ENCODE results near the gene KPNA1.

The KPNA1 gene

DNA sequence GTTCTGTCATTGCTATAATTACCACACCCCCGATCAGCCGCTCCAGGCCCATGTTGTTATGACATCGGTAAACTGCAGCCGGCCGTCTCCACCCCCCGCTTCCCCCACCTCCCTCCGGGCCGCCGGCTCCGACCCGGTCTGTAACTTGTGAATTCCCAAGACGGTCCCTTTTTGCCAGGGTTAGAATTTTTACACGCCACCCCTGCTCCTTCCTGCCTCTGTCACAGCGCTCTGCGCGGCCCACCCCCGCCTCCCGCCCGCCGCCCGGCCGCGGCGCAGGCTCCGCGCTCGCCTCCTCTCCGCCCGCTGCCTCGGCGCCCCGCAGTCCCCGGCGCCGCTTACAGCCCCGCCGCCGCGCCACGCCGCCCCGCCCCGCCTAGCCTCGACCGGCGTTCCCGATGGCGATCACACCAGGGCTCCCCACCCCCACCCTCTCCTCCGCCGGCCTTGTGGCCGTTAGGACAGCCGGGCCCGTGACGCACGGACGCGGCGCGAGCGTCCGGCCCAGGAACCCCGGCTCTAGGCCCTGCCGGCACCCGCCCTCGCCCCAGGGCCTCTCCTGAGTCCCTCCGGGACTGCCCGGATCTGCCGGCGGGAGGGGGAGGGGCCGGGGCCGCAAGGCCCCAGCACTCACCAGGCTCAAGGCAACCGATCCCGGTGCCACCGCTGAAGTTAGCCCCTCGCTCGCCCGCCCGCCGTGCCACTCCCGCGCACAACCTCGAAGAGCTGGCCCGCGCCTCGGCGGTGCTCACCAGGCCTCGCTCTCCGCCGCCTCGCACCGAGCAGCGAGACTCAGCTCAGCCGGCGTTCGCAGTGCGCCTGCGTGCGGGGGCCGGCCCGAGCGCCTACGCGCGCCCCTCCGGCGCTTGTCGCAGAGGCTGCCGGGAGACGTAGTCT lies at the start of gene KPNA1:
Gene KPNA1, minus strand, starts transcription at position 817 of the 897 bp plus-strand sequence. CDS start 18,374 bp downstream, outside the sequence.
- no peak for TF ChIP-seq GATA1 (IDR thresholded peaks at IDR 0.05; ENCODE audit: low read depth, low read length)
- TF ChIP-seq POLR2A (IDR thresholded peaks at IDR 0.05; ENCODE audit: low read length) = peak; percentile 95

GRCh38 chr3:122564155-122564912 lies 49.6 kb upstream of the KPNA1 start, which contains the start of the genes DTX3L and PARP9:
DTX3L (plus strand) TSS chr3:122564338; CDS start chr3:122564427, 89 bp downstream.
PARP9 (minus strand) TSS chr3:122564300; CDS start chr3:122559620, 4,680 bp downstream.
- peak; percentile 91 to 93 for DNase-seq
- TF ChIP-seq GATA1 (IDR thresholded peaks at IDR 0.05; ENCODE audit: low read depth, low read length) = no peak
- peak; percentile 82 for TF ChIP-seq POLR2A (IDR thresholded peaks at IDR 0.05; ENCODE audit: low read length)

More for the DNA sequence above, at the start of gene KPNA1:
- DNase-seq = peak; percentile 94 to 96

GRCh38 chr3:122563717-122564025 lies 48.9 kb upstream of the KPNA1 start:
- peak; percentile 44 to 65 for DNase-seq
- TF ChIP-seq GATA1 (IDR thresholded peaks at IDR 0.05; ENCODE audit: low read depth, low read length) (no peak), POLR2A (IDR thresholded peaks at IDR 0.05; ENCODE audit: low read length) (no peak)

DNA sequence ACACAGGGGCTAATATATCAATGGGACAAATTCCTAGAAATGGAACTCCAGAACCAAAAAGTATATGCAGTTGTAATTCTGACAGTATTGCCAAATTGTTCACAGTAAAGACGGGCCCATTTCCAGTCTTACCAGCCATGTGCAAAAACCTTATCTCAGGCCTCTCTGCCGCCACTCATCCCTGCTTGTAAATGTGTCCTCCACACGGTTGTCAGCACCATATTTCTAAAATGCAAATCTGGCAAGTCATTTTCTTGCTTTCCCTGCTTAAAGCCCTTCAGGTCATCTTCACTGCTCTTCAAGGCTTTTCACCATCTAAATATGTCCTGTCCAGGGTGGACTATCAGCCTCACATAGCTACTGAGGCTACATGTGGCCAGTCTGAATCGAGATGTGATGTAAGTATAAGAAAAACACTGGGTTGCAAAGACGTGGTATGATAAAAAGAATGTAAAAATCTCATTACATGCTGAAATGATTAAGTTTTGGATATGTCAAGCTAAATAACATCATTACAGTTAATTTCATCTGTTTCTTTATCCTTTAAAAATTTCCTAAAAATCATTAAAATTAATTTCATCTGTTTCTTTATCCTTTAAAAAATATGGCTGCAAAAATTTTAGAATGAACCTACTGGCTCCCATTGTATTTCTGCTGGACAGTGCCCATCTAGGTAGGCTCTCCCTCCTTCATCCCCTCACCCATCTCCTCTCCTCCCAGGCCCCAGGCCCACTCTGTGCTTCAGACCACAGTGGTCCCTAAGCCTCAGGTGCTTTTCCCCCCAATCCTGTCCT lies 48.4 kb upstream of the KPNA1 start:
- peak; percentile 44 to 45 for DNase-seq
- TF ChIP-seq POLR2A (IDR thresholded peaks at IDR 0.05; ENCODE audit: low read length) = no peak
- TF ChIP-seq GATA1 (IDR thresholded peaks at IDR 0.05; ENCODE audit: low read depth, low read length) = no peak

GRCh38 chr3:122560680-122561079 lies 45.9 kb upstream of the KPNA1 start:
- TF ChIP-seq POLR2A (IDR thresholded peaks at IDR 0.05; ENCODE audit: low read length) (no peak), GATA1 (IDR thresholded peaks at IDR 0.05; ENCODE audit: low read depth, low read length) (no peak)
- peak; percentile 52 to 71 for DNase-seq

GRCh38 chr3:122559906-122560305 lies 45.2 kb upstream of the KPNA1 start:
- no peak for DNase-seq
- TF ChIP-seq POLR2A (IDR thresholded peaks at IDR 0.05; ENCODE audit: low read length) (no peak), GATA1 (IDR thresholded peaks at IDR 0.05; ENCODE audit: low read depth, low read length) (no peak)

DNA sequence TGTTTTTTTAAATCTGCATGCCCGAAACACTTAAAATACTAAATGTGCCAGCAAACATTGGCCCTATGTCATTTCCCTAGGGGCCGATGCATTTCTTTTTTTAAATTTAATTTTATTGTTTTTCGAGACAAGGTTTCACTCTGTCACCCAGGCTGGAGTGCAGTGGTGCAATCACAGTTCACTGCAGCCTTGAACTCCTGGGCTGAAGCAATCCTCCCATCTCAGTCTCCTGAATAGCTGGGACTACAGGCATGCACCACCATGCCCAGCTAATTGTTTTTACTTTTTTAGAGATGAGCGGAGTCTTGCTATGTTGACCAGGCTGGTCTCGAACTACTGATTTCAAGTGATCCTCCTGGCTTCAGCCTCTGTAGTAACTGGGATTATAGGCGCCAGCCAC lies 43.9 kb upstream of the KPNA1 start:
- DNase-seq = no peak
- TF ChIP-seq GATA1 (IDR thresholded peaks at IDR 0.05; ENCODE audit: low read depth, low read length) (no peak), POLR2A (IDR thresholded peaks at IDR 0.05; ENCODE audit: low read length) (no peak)

GRCh38 chr3:122557356-122557755 lies 42.6 kb upstream of the KPNA1 start:
- DNase-seq = no peak
- TF ChIP-seq GATA1 (IDR thresholded peaks at IDR 0.05; ENCODE audit: low read depth, low read length) (no peak), POLR2A (IDR thresholded peaks at IDR 0.05; ENCODE audit: low read length) (no peak)

GRCh38 chr3:122555275-122556071 lies 40.7 kb upstream of the KPNA1 start:
- DNase-seq = peak in 1 of 2 experiments; percentile 44
- TF ChIP-seq GATA1 (IDR thresholded peaks at IDR 0.05; ENCODE audit: low read depth, low read length) = no peak
- no peak for TF ChIP-seq POLR2A (IDR thresholded peaks at IDR 0.05; ENCODE audit: low read length)

DNA sequence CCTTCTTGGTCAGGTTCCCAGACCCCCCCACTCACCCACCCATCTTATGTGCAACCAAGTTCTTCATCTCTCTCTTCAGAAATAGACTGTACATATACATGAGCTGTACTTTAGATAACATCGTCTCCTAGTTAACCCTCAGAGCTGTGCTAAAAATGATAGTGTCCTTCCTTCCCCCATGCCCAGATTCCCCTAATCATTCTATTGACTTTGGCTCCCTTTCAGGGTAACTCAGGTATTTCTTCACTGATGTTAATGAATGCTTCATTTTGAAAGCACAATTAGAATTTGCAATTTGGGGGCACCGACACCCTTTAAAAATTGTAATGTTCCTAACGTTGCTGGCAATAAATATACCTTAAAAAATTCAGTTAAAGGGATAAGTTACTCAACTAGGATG lies 38.4 kb upstream of the KPNA1 start:
- no peak for TF ChIP-seq POLR2A (IDR thresholded peaks at IDR 0.05; ENCODE audit: low read length)
- TF ChIP-seq GATA1 (IDR thresholded peaks at IDR 0.05; ENCODE audit: low read depth, low read length) = no peak
- no peak for DNase-seq

DNA sequence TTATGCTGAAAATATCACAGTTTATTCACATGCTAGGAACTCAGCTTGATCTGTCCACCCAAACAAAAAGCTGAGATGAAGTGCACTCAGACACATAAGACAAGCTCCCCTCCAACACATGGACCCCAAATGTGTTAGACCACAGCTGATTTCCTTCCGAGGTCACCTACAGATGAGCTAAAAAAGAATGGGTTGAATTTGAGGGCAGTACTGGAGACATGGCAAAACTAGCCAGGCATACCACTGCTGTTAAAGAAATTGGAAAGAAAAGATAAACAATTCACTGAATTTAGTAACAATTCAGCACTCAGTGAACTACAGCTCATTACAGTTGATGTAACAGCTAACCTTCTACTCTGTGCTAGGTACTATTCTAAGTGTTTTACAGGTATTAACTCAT lies 33.9 kb upstream of the KPNA1 start:
- no peak for TF ChIP-seq GATA1 (IDR thresholded peaks at IDR 0.05; ENCODE audit: low read depth, low read length)
- no peak for TF ChIP-seq POLR2A (IDR thresholded peaks at IDR 0.05; ENCODE audit: low read length)
- no peak for DNase-seq

DNA sequence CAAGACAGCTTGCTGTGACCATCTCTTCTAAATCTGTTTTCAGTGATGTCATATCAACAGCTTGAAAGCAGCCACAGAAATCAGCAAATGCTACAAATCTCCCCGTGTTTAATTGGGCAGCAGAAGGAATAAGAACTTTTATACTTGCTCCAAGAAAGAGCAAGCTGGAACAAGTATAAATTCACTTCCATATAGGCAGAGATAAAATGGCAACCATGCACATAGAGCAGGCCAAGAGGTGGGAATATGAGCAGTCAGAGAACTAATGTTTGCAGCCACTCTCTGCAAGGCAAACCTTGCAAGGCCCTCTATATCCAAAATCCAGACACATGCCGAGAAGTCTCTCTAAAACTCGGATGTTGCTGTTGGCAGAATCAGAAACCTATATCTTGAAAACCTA lies 33.3 kb upstream of the KPNA1 start:
- no peak for TF ChIP-seq POLR2A (IDR thresholded peaks at IDR 0.05; ENCODE audit: low read length)
- no peak for TF ChIP-seq GATA1 (IDR thresholded peaks at IDR 0.05; ENCODE audit: low read depth, low read length)
- no peak for DNase-seq

DNA sequence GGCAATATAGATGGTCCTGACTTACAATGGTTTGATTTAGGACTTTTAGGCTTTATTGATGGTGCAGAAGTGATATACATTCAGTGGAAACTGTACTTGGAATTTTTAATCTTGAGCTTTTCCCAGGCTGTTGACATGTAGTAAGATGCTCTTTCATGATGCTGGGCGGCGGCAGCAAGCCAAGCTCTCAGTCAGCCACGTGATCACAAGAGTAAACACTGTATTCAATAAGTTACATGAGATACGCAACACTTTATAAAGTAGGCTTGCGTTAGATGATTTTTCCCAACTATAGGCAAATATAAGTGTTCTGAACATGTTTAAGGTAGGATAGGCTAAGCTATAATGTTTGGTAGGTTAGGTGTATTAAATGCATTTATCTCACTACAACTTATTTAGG lies 31.4 kb upstream of the KPNA1 start:
- no peak for TF ChIP-seq POLR2A (IDR thresholded peaks at IDR 0.05; ENCODE audit: low read length)
- no peak for TF ChIP-seq GATA1 (IDR thresholded peaks at IDR 0.05; ENCODE audit: low read depth, low read length)
- no peak for DNase-seq
